HTERT RPE-1 (cell line): ENCODE data around the gene RUSC1.
"Not testable (repeated sequence)": the region's sequence is repeated elsewhere in the genome, so short reads cannot be mapped to it uniquely, and the experiment has no call there.

Experiments
- in situ Hi-C: fragments of 300-500 bp; cut with MboI; formaldehyde crosslinking; loops from 4 replicates; pipeline ENCODE4 v1.14.3; 2020; ENCODE audit warnings: low sequenced_read_pairs

RUSC1 gene, protein sequence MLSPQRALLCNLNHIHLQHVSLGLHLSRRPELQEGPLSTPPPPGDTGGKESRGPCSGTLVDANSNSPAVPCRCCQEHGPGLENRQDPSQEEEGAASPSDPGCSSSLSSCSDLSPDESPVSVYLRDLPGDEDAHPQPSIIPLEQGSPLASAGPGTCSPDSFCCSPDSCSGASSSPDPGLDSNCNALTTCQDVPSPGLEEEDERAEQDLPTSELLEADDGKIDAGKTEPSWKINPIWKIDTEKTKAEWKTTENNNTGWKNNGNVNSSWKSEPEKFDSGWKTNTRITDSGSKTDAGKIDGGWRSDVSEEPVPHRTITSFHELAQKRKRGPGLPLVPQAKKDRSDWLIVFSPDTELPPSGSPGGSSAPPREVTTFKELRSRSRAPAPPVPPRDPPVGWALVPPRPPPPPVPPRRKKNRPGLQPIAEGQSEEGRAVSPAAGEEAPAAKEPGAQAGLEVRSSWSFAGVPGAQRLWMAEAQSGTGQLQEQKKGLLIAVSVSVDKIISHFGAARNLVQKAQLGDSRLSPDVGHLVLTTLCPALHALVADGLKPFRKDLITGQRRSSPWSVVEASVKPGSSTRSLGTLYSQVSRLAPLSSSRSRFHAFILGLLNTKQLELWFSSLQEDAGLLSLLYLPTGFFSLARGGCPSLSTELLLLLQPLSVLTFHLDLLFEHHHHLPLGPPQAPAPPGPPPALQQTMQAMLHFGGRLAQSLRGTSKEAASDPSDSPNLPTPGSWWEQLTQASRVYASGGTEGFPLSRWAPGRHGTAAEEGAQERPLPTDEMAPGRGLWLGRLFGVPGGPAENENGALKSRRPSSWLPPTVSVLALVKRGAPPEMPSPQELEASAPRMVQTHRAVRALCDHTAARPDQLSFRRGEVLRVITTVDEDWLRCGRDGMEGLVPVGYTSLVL

DNA sequence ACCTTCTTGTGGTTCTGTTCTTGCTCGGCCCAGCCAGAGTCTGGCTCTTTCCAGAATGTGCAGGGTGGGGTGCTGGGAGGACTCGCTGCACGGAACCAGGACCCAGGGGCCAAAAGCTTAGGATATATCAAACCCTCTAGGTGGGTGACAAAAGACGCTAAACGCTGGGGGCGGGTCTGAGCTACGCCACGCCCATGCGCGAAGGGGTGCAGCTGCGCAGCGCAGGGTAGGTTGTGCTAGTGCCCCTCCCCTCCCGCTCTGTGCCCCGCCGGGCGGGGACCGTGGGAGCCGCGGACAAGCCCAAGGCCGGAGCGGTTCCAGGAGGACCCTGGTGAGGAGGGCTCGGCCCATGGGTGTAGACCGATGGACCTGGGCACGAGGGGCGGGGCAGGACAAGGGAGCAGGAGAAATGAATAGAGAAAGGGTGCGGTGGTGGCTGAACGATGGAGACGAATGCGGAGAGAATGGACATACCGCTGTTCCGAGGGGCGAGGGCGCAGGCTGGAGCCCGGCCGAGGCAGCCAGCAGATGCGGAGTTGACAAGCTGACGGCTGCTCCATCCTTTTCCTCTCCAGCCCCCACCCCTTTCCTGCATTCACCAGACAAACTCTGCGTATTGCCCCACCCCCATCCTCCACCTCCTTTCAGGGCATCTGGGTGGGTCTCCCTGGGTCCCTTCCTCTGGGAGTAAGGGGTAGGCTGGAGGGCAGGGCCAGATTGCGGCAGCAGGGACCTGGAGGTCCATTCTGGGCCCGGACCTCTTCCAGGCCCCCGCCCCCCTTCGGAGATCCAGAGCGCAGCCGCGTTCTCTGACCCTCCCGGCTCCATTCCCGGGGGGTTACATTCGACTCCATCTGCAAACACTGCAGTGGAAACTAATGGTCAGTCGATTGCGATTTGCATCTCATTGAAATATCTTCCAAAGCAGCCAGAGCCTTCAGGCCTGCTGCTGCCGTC is at the start of gene RUSC1:
TSS of gene RUSC1 (plus strand) at position 234 of the 957 bp plus-strand sequence. CDS start 880 bp downstream, outside the sequence.
- in situ Hi-C loops, result no loop called here

DNA sequence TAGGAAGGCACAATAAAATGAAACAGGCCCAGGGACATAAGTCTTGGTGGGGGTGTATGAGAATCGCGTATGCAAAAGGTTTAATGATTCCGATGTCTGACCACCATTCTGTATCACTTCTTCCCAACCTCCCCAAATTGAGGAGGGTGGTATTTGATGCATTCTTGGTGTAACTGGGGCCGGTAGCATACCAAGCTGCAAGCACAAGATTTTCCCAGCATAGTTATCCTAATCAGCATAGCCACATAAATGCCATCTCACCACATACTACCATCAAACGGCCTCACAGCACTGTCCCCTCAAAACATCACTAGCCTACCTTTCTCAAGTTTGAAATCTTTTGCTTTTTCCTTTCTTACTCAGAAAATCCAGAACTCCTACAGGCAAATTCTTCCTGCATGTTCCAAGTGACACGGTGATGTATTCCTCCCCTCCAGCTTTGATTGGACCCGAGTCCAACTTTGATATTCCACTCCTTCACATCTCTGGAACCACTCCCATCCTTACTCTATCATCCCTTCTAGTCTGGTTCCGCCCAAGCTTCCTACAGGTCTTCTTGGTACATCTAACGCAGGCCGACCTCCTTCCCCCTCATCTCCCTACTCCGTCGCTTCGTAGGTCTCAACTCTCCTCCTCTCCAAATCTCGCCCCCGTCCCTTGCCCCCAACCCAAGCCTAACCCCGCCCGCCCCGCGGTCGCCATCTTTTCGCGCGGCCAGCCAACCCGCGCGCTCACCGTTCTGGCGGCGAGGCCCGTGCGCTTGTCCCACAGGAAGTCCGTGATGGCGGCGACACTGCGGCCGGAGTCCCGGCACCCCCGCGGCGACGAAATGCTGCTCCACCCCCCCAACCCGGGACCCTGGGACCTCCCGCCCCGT is 48.0 kb upstream of the RUSC1 start:
- in situ Hi-C loops, result no loop called here

DNA sequence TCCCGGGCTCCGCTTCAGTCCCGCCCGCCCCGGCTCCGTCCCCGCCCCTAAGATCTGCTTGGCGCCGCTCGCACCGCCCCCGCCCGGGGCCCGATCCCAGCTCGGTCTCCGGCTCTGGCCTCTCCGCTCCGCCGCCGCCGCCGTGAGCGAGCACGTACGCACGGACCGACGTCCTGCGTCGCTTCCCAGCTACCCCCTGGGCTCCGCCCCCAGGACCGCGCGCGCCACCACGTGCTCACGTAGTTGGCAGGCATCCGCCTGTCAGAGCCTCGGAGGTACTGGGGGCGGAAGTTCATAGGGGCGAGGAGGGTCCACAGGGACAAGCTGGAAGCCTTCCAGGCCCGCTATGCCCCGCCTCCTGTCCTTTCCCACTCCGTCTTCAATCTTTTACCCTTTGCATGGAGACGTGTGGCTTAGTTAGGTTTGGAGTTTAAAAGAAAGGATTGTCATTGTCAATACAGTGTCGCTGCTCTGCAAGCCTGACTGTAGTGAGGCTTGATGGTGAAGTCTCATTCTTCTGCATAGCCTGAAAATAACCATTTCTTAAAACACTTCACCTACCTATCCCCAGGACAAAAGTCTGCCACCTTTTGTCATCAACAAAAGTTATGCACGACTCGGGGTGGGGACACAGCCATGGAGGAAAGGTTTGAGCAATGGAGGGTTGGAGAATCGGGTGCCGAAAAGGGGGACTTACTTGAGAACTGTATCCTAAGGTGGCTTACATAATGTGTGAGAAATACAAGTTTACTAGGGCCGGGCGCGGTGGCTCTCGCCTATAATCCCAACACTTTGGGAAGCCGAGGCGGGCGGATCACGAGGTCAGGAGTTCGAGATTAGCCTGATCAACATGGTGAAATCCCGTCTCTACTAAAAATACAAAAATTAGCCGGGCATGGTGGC is 47.1 kb upstream of the RUSC1 start, which contains the start of gene CLK2:
TSS of gene CLK2 (minus strand) at position 162 of the 903 bp plus-strand sequence. CDS start 2,527 bp downstream, outside the sequence.
- in situ Hi-C loops, result no loop called here

DNA sequence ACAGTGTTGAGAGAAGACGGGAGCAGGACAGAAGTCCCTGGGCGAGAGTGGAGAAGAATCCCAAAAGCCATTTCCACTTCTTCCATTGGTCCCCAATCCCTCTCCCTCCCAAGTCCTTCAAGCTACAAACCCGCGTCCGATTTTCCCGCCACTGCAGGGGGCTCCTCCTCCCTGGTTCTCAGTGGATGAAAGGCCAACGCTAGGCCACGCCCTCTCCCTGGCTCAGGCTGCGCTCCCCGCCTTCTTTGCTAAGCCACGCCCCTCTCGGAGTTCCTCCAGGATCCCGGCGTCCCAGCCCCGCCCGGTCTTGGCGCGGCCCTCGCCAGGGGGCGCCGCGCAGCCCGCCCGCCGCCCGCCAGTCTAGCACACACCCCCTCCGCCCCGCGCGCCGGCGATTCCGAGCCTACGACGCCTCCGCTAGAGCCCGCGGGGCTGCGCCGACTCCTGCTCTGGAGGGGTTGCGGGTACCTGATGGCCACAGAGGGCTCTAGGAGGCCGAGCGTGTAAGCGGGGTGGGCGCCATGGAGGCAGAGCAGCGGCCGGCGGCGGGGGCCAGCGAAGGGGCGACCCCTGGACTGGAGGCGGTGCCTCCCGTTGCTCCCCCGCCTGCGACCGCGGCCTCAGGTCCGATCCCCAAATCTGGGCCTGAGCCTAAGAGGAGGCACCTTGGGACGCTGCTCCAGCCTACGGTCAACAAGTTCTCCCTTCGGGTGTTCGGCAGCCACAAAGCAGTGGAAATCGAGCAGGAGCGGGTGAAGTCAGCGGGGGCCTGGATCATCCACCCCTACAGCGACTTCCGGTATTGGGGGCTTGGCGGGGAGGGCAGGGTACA is 43.4 kb upstream of the RUSC1 start, which contains the start of gene HCN3:
TSS of gene HCN3 (plus strand) at position 394 of the 832 bp plus-strand sequence. CDS start at position 522, 128 bp downstream.
- in situ Hi-C loops, result no loop called here

DNA sequence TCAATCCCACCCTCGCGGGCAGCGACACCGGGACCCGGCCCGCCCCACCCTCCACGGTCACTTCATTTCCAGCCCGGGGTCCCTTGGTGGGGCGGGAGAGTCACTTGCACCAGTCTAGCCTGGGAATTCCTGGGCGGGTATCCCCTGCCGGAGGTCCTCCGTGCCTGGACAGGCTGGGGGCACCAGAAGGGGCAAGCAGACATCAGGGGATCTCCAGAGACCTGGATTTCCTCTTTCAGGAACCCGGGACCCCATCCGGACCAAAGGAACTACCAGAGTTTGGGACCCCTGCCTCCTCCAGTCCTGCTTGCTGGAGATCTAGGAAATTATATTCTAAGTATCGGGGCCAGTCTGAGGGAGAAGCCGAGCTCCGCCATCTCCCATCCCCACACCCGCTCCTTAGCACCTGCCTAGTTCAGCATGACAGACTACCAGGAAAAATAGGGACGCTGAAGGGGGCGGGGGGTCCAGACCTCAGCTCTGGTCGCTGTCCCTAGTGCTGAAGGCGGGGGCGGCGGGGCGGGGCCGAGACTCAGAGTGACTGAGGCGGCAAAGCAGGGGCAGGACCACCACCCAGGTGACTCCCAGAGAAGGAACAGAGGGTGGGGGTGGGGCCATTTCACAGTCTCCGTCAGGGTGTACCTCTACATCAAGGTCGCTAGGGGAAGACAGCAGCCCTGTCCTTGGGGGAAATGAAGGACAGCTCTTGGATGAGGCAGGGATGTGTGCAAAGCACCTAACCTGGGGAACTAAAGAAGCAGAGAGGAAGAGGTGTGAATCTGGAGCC is 42.6 kb upstream of the RUSC1 start:
- in situ Hi-C loops, result no loop called here

DNA sequence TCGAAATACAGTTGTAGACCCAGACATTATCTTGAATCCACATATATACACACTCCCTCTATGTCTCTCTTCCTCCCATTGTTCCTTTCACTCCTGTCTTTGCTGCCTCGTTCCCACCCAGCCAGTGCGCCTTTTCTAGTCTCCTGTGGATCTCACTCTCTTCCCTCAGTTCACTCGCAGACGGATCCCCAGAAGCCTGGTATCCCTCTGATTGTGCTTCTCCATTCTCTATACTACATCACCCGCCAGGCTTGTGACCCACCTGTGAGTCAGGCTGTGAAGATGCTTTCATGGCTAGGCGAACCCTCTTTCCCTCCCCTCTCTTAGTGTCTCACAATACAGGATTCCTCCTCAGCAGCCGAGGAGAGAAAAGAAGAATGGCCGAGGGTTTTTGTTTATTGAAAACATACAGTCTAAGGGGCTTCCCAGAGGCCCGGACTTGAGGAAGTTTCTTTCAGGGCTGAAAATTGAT is 42.0 kb upstream of the RUSC1 start:
- in situ Hi-C loops, result no loop called here

DNA sequence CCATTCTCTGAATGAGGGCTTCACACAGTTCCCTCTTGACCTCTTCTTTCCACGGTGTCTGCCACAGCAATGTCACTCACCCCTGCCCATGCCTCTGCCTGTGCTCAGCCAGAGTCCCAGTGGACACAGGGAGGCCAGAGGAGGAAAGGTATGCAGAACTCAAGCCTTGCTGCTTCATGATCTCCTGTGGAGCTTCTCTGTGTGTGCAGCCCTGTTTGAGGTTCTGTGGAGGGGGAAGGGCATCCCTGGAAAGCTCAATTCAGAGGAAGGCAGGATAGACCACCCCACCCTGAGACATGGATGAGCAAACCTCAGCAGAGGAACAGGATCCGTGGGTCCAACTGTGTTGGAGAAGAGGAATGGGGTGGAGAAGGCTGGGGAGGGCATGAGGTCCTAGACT is 41.4 kb upstream of the RUSC1 start:
- in situ Hi-C loops, result no loop called here

DNA sequence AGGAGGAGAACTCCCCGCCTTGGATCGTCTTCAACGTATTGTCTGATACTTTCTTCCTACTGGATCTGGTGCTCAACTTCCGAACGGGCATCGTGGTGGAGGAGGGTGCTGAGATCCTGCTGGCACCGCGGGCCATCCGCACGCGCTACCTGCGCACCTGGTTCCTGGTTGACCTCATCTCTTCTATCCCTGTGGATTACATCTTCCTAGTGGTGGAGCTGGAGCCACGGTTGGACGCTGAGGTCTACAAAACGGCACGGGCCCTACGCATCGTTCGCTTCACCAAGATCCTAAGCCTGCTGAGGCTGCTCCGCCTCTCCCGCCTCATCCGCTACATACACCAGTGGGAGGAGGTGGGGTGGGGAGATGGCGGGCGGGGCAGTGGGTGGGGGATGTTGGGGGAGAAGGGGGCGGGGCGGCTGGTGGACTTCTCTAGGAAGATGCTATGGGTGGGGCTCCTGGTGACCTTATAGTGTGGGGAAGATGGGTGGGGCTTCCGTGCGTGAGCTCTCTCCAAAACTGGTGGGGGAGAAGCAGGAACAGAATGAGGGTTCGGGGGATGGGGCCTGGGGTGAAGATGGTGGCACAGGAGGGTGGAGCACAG is 38.1 kb upstream of the RUSC1 start:
- in situ Hi-C loops, result no loop called here

DNA sequence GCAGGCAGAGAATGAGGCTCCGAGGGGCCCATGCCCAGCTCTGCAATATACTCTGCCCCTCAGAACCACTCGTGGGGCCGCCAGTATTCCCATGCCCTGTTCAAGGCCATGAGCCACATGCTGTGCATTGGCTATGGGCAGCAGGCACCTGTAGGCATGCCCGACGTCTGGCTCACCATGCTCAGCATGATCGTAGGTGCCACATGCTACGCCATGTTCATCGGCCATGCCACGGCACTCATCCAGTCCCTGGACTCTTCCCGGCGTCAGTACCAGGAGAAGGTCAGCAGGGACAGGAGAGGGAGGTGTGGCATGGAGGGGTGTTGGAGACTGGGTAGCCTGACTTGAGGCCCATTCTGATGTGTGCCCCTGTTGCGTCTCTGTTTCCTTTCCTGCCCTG is 36.2 kb upstream of the RUSC1 start:
- in situ Hi-C loops, result no loop called here

DNA sequence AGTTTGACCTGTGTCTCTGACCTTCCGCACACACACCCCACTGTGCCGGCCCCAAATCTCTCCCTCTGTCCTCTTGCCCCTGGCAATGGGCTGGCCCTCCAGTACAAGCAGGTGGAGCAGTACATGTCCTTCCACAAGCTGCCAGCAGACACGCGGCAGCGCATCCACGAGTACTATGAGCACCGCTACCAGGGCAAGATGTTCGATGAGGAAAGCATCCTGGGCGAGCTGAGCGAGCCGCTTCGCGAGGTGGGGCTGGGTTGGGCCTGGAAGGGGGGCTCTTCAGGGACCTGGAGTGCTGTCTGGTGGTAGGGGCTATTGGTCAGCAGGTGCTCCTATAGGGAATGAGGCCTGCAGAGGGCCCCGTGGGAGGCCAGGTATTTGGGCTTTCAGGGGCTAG is 35.6 kb upstream of the RUSC1 start:
- in situ Hi-C loops, result no loop called here

DNA sequence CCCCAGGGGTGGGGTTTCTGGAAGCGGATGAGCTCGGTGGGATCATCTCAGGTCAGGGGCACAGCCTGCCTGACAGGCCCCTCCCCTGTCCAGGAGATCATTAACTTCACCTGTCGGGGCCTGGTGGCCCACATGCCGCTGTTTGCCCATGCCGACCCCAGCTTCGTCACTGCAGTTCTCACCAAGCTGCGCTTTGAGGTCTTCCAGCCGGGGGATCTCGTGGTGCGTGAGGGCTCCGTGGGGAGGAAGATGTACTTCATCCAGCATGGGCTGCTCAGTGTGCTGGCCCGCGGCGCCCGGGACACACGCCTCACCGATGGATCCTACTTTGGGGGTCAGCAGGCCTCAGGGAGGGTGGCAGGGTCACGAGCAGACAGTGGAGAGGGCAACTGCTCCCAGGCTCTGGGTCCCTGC is 35.1 kb upstream of the RUSC1 start:
- in situ Hi-C loops, result no loop called here

DNA sequence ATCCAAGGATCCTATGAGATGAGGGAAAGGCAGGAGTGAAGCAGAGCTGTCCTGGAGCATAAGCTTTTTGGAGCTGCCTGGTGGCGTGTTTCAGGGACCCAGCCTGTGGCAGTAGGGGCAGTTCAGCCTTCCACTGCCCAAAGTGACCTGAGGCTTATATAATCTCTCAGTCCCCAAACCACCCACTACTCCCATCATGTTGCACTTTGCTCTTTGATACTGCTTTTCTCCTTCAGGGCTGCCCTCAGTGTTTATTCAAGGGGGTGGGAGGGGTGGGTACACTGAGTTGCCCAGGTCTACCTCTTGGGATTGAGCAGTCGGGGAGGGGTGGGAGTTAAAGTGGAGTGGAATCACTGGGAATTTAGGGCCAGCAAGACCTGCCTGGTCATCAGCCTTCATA is 34.1 kb upstream of the RUSC1 start:
- in situ Hi-C loops, result no loop called here

DNA sequence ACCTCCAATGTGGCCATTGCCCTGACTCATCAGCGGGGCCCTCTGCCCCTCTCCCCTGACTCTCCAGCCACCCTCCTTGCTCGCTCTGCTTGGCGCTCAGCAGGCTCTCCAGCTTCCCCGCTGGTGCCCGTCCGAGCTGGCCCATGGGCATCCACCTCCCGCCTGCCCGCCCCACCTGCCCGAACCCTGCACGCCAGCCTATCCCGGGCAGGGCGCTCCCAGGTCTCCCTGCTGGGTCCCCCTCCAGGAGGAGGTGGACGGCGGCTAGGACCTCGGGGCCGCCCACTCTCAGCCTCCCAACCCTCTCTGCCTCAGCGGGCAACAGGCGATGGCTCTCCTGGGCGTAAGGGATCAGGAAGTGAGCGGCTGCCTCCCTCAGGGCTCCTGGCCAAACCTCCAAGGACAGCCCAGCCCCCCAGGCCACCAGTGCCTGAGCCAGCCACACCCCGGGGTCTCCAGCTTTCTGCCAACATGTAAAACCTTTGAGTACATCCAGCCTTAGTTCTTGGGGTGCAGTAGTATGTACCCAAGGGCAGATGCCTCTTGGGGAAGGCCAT is 32.6 kb upstream of the RUSC1 start:
- in situ Hi-C loops, result no loop called here

DNA sequence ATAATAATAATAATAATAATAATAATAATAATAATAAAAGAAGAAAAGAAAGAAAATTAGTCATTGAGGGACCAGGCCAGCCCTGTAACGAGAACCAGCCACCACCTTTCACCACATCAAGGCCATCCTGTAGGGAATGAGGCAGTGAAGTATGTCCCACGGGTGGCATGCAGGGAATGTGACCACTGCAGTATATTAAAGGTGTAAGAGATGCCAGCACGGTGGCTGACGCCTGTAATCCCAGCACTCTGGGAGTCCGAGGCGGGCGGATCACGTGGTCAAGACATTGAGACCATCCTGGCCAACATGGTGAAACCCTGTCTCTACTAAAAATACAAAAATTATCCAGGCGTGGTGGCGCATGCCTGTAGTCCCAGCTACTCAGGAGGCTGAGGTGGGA is 29.7 kb upstream of the RUSC1 start:
- in situ Hi-C loops, result not testable (repeated sequence)

DNA sequence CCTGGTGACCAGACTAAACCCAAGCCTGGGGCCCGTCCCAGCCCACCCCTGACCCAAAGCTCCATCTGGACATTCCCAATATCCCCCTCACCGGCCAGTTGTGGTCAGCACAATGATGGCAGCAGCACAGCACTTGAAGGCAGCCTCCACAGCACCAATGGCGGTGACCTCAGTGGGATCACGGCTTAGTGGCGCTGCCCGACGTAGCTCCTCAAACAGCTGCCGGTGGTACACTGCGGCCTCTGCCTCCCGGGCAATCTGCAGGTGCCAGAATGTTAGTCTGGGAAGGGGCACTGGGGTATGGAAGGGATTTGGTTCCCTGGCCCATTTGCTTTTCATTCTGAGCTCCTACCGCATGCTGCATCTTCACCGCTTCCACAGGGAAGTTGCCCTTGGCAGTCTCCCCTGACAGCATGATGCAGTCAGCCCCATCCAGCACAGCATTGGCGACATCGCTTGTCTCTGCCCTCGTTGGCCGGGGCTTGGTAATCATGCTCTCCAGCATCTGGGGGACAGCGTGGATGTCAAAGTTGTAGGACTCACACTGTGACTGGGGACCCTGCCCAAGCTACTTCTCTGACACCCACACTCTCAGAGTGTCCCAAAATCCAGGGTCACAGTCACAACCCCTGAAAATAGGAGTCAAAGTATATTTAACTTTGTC is 27.5 kb upstream of the RUSC1 start:
- in situ Hi-C loops, result no loop called here
